Measurements from ENCODE around the gene PRPS2.

Gene PRPS2

GRCh38 chrX:12867685-12868084 is 76.5 kb downstream of the PRPS2 start:
- Histone ChIP-seq H3K4me2 (ENCODE audit: insufficient read depth, low read length) (no peak overlapping the region), H3K9me3 (ENCODE audit: insufficient read depth, low read length, severe bottlenecking) (no peaks in the 10 kb centered on the region), H3K79me2 (ENCODE audit: insufficient read depth, low read length) (no peaks in the 10 kb centered on the region), H3K4me1 (ENCODE audit: insufficient read depth, low read length) (no peaks in the 10 kb centered on the region), H3K9ac (ENCODE audit: low read depth, low read length) (no peak overlapping the region), H2AFZ (ENCODE audit: low read depth, low read length) (no peak overlapping the region), H3K27ac (ENCODE audit: low read length) (no peak overlapping the region), H3K27me3 (ENCODE audit: insufficient read depth, low read length, poor library complexity) (no peaks in the 10 kb centered on the region), H3K4me3 (ENCODE audit: low read depth in 1 of 2, low read length in 2 of 2) (no peak overlapping the region), H4K20me1 (ENCODE audit: insufficient read depth, low read length) (no peaks in the 10 kb centered on the region), H3K36me3 (ENCODE audit: insufficient read depth, low read length) (no peaks in the 10 kb centered on the region)
- DNase-seq (no peak), ATAC-seq (ENCODE audit: insufficient read depth, low read depth) (no peak)
- TF ChIP-seq EZH2 (IDR thresholded peaks at IDR 0.05; ENCODE audit: borderline replicate concordance, low read depth, low read length, severe bottlenecking) (no peak), CTCF (IDR thresholded peaks at IDR 0.05; ENCODE audit: borderline replicate concordance, extremely low read depth, low read length, poor library complexity, severe bottlenecking) (no peak)

DNA sequence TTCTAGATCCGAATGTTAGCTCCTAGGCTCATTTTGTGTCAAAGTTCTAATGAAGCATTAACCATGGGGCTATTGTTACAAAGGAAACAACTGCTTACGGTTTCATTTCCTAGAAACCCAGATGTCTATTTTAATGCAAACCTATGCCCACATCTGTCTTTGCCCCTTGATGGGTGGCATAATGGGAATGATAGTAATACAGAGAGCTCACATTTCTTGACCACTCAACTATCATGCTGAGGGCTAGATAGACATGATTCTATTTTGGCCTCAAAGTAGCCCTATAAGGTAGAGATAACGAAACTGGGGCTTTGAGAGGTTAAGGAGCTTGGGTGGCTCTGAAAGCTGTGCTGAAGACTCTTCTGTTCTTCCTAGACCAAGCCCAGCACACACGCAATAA is 77.5 kb downstream of the PRPS2 start:
- Histone ChIP-seq H4K20me1 (ENCODE audit: insufficient read depth, low read length) (no peaks in the 10 kb centered on the region), H3K4me2 (ENCODE audit: insufficient read depth, low read length) (no peak overlapping the region), H2AFZ (ENCODE audit: low read depth, low read length) (no peak overlapping the region), H3K9me3 (ENCODE audit: insufficient read depth, low read length, severe bottlenecking) (no peaks in the 10 kb centered on the region), H3K27me3 (ENCODE audit: insufficient read depth, low read length, poor library complexity) (no peaks in the 10 kb centered on the region), H3K4me3 (ENCODE audit: low read depth in 1 of 2, low read length in 2 of 2) (no peak overlapping the region), H3K9ac (ENCODE audit: low read depth, low read length) (no peak overlapping the region), H3K36me3 (ENCODE audit: insufficient read depth, low read length) (no peaks in the 10 kb centered on the region), H3K79me2 (ENCODE audit: insufficient read depth, low read length) (no peaks in the 10 kb centered on the region), H3K27ac (ENCODE audit: low read length) (no peak overlapping the region), H3K4me1 (ENCODE audit: insufficient read depth, low read length) (no peaks in the 10 kb centered on the region)
- ATAC-seq (ENCODE audit: insufficient read depth, low read depth) (no peak), DNase-seq (no peak)
- TF ChIP-seq EZH2 (IDR thresholded peaks at IDR 0.05; ENCODE audit: borderline replicate concordance, low read depth, low read length, severe bottlenecking) (no peak), CTCF (IDR thresholded peaks at IDR 0.05; ENCODE audit: borderline replicate concordance, extremely low read depth, low read length, poor library complexity, severe bottlenecking) (no peak)

- no peak for TF ChIP-seq EZH2 (IDR thresholded peaks at IDR 0.05; ENCODE audit: borderline replicate concordance, low read depth, low read length, severe bottlenecking)
- Histone ChIP-seq H3K79me2 (ENCODE audit: insufficient read depth, low read length) (no peaks in the 10 kb centered on the region), H3K4me2 (ENCODE audit: insufficient read depth, low read length) (no peak overlapping the region), H3K9me3 (ENCODE audit: insufficient read depth, low read length, severe bottlenecking) (no peaks in the 10 kb centered on the region), H3K4me3 (ENCODE audit: low read depth in 1 of 2, low read length in 2 of 2) (no peak overlapping the region), H3K9ac (ENCODE audit: low read depth, low read length) (no peak overlapping the region), H3K27me3 (ENCODE audit: insufficient read depth, low read length, poor library complexity) (no peaks in the 10 kb centered on the region), H3K27ac (ENCODE audit: low read length) (no peak overlapping the region), H2AFZ (ENCODE audit: low read depth, low read length) (no peak overlapping the region), H4K20me1 (ENCODE audit: insufficient read depth, low read length) (no peaks in the 10 kb centered on the region), H3K36me3 (ENCODE audit: insufficient read depth, low read length) (no peaks in the 10 kb centered on the region), H3K4me1 (ENCODE audit: insufficient read depth, low read length) (no peaks in the 10 kb centered on the region)
- DNase-seq, result no peak
- ATAC-seq (ENCODE audit: insufficient read depth, low read depth), result no peak
Measured at GRCh38 chrX:12871257-12871656, 80.0 kb downstream of the PRPS2 start.

- DNase-seq, result no peak
- Histone ChIP-seq H3K79me2 (ENCODE audit: insufficient read depth, low read length) (no peaks in the 10 kb centered on the region), H3K4me3 (ENCODE audit: low read depth in 1 of 2, low read length in 2 of 2) (no peak overlapping the region), H3K9me3 (ENCODE audit: insufficient read depth, low read length, severe bottlenecking) (no peaks in the 10 kb centered on the region), H3K9ac (ENCODE audit: low read depth, low read length) (no peak overlapping the region), H3K36me3 (ENCODE audit: insufficient read depth, low read length) (no peaks in the 10 kb centered on the region), H2AFZ (ENCODE audit: low read depth, low read length) (no peak overlapping the region), H4K20me1 (ENCODE audit: insufficient read depth, low read length) (no peaks in the 10 kb centered on the region), H3K4me1 (ENCODE audit: insufficient read depth, low read length) (no peaks in the 10 kb centered on the region), H3K27ac (ENCODE audit: low read length) (no peak overlapping the region), H3K27me3 (ENCODE audit: insufficient read depth, low read length, poor library complexity) (no peaks in the 10 kb centered on the region), H3K4me2 (ENCODE audit: insufficient read depth, low read length) (no peak overlapping the region)
- TF ChIP-seq CTCF (IDR thresholded peaks at IDR 0.05; ENCODE audit: borderline replicate concordance, extremely low read depth, low read length, poor library complexity, severe bottlenecking), result no peak
- TF ChIP-seq EZH2 (IDR thresholded peaks at IDR 0.05; ENCODE audit: borderline replicate concordance, low read depth, low read length, severe bottlenecking), result no peak
- ATAC-seq (ENCODE audit: insufficient read depth, low read depth), result no peak
Measured at GRCh38 chrX:12872741-12873140, 81.5 kb downstream of the PRPS2 start.

All from DND-41 (cell line).